Measurements from ENCODE around the gene RIMBP3B. TPM values are rescaled to one million over a fixed set of nuclear protein-coding genes. Genes with fewer than 3 reads are reported as not detected.
"Not testable (repeated sequence)": the region's sequence is repeated elsewhere in the genome, so short reads cannot be mapped to it uniquely, and the experiment has no call there.

Gene RIMBP3B
- polyA plus RNA-seq (ENCODE audit: insufficient read length in 3 of 3): not detected

GRCh38 chr22:21383701-21384467, at the start of gene RIMBP3B:
TSS of gene RIMBP3B (plus strand) at chr22:21383751. CDS start at chr22:21383859, 108 bp downstream.
- not testable (repeated sequence) for DNase-seq (ENCODE audit: low read depth in 3 of 3, low spot score in 2 of 3)

- not testable (repeated sequence) for DNase-seq (ENCODE audit: low read depth in 3 of 3, low spot score in 2 of 3)
Observed at GRCh38 chr22:21357527-21357926, 26.0 kb upstream of the RIMBP3B start.

- not testable (repeated sequence) for DNase-seq (ENCODE audit: low read depth in 3 of 3, low spot score in 2 of 3)
Observed at GRCh38 chr22:21360525-21360924, 23.0 kb upstream of the RIMBP3B start.

- not testable (repeated sequence) for DNase-seq (ENCODE audit: low read depth in 3 of 3, low spot score in 2 of 3)
Observed at GRCh38 chr22:21362473-21362872, 21.1 kb upstream of the RIMBP3B start.

GRCh38 chr22:21363061-21363460, 20.5 kb upstream of the RIMBP3B start:
- DNase-seq (ENCODE audit: low read depth in 3 of 3, low spot score in 2 of 3): not testable (repeated sequence)

GRCh38 chr22:21363803-21364202, 19.7 kb upstream of the RIMBP3B start:
- DNase-seq (ENCODE audit: low read depth in 3 of 3, low spot score in 2 of 3): not testable (repeated sequence)

GRCh38 chr22:21364362-21364761, 19.2 kb upstream of the RIMBP3B start:
- not testable (repeated sequence) for DNase-seq (ENCODE audit: low read depth in 3 of 3, low spot score in 2 of 3)

GRCh38 chr22:21365337-21365736, 18.2 kb upstream of the RIMBP3B start:
- not testable (repeated sequence) for DNase-seq (ENCODE audit: low read depth in 3 of 3, low spot score in 2 of 3)

- not testable (repeated sequence) for DNase-seq (ENCODE audit: low read depth in 3 of 3, low spot score in 2 of 3)
Observed at GRCh38 chr22:21368603-21369310, 14.8 kb upstream of the RIMBP3B start.

- not testable (repeated sequence) for DNase-seq (ENCODE audit: low read depth in 3 of 3, low spot score in 2 of 3)
Observed at GRCh38 chr22:21375880-21376279, 7.7 kb upstream of the RIMBP3B start.

- not testable (repeated sequence) for DNase-seq (ENCODE audit: low read depth in 3 of 3, low spot score in 2 of 3)
Observed at GRCh38 chr22:21384468-21385357, 1.2 kb downstream of the RIMBP3B start.

- not testable (repeated sequence) for DNase-seq (ENCODE audit: low read depth in 3 of 3, low spot score in 2 of 3)
Observed at GRCh38 chr22:21389480-21389879, 5.9 kb downstream of the RIMBP3B start.

- DNase-seq (ENCODE audit: low read depth in 3 of 3, low spot score in 2 of 3): not testable (repeated sequence)
Observed at GRCh38 chr22:21390013-21390412, 6.5 kb downstream of the RIMBP3B start.

GRCh38 chr22:21394613-21395012, 11.1 kb downstream of the RIMBP3B start:
- not testable (repeated sequence) for DNase-seq (ENCODE audit: low read depth in 3 of 3, low spot score in 2 of 3)

- not testable (repeated sequence) for DNase-seq (ENCODE audit: low read depth in 3 of 3, low spot score in 2 of 3)
Observed at GRCh38 chr22:21401197-21401969, 17.8 kb downstream of the RIMBP3B start.

GRCh38 chr22:21402763-21403314, 19.3 kb downstream of the RIMBP3B start:
- DNase-seq (ENCODE audit: low read depth in 3 of 3, low spot score in 2 of 3): not testable (repeated sequence)

GRCh38 chr22:21407139-21407538, 23.6 kb downstream of the RIMBP3B start:
- DNase-seq (ENCODE audit: low read depth in 3 of 3, low spot score in 2 of 3): not testable (repeated sequence)

- DNase-seq (ENCODE audit: low read depth in 3 of 3, low spot score in 2 of 3): not testable (repeated sequence)
Observed at GRCh38 chr22:21407792-21408191, 24.2 kb downstream of the RIMBP3B start.

- not testable (repeated sequence) for DNase-seq (ENCODE audit: low read depth in 3 of 3, low spot score in 2 of 3)
Observed at GRCh38 chr22:21416375-21416774, 32.8 kb downstream of the RIMBP3B start.

Data from right renal cortex interstitium (tissue), 3 donors.